HG03066 (cell line): ENCODE measurements around the gene TCEA2.
"Not testable (repeated sequence)": the region's sequence is repeated elsewhere in the genome, so short reads cannot be mapped to it uniquely, and the experiment has no call there.

Experiments used
- ATAC-seq: cut with Tn5 transposase; IDR thresholded peaks from one replicate; pipeline ENCODE4 v1.9.1; 2021; ENCODE audit warnings: low read depth; ENCODE audit not compliant: unreplicated experiment

The TCEA2 gene

GRCh38 chr20:64076061-64076997, 13.3 kb downstream of the TCEA2 start:
- no peak for ATAC-seq

- ATAC-seq, result no peak
Measured at GRCh38 chr20:64077094-64077493, 14.1 kb downstream of the TCEA2 start.

- no peak for ATAC-seq
Measured at GRCh38 chr20:64077541-64077875, 14.5 kb downstream of the TCEA2 start.

- no peak for ATAC-seq
Measured at GRCh38 chr20:64077876-64078551, 15.0 kb downstream of the TCEA2 start.

GRCh38 chr20:64078934-64079272, 15.9 kb downstream of the TCEA2 start:
- ATAC-seq, result no peak

- ATAC-seq, result no peak
Measured at GRCh38 chr20:64079273-64080012, 16.4 kb downstream of the TCEA2 start, which contains the start of gene RGS19. Gene RGS19 (minus strand): TSS chr20:64079518. CDS start chr20:64076886, 2,632 bp downstream.

- no peak for ATAC-seq
Measured at GRCh38 chr20:64080013-64080812, 17.2 kb downstream of the TCEA2 start, which contains the start of gene OPRL1. Gene OPRL1 (plus strand): TSS chr20:64080082. CDS start chr20:64092721, 12,639 bp downstream.

- ATAC-seq, result no peak
Measured at GRCh38 chr20:64080813-64081623, 18.0 kb downstream of the TCEA2 start.

GRCh38 chr20:64081624-64081964, 18.6 kb downstream of the TCEA2 start:
- ATAC-seq, result no peak

GRCh38 chr20:64082126-64082731, 19.2 kb downstream of the TCEA2 start:
- no peak for ATAC-seq

GRCh38 chr20:64082820-64083377, 19.9 kb downstream of the TCEA2 start:
- no peak for ATAC-seq

GRCh38 chr20:64083378-64083803, 20.4 kb downstream of the TCEA2 start:
- ATAC-seq, result no peak

GRCh38 chr20:64083804-64084684, 21.0 kb downstream of the TCEA2 start, which contains the start of gene LKAAEAR1:
Gene LKAAEAR1 (minus strand): TSS chr20:64084398. CDS start chr20:64084219, 179 bp downstream.
- no peak for ATAC-seq

- no peak for ATAC-seq
Measured at GRCh38 chr20:64084685-64085152, 21.7 kb downstream of the TCEA2 start.

GRCh38 chr20:64086801-64087200, 23.8 kb downstream of the TCEA2 start:
- ATAC-seq, result no peak

- not testable (repeated sequence) for ATAC-seq
Measured at GRCh38 chr20:64087226-64087825, 24.3 kb downstream of the TCEA2 start.

- not testable (repeated sequence) for ATAC-seq
Measured at GRCh38 chr20:64088586-64088985, 25.6 kb downstream of the TCEA2 start.
